HFFc6 (cell line): ENCODE data around the gene USP9Y. TPM values are rescaled to one million over a fixed set of nuclear protein-coding genes. Genes with fewer than 3 reads are reported as not detected.

ENCODE experiments used
- DNase-seq: peaks from one replicate; pipeline ENCODE4 v3.0.0-alpha.2; 2018
- H3K27ac Mint-ChIP-seq: 2 replicates; pipeline ENCODE4 v1.8.0; 2020; ENCODE audit warnings: mild to moderate bottlenecking, mixed read lengths
- H3K27me3 Mint-ChIP-seq: 2 replicates; pipeline ENCODE4 v1.8.0; 2021; ENCODE audit warnings: mild to moderate bottlenecking, moderate library complexity, mixed read lengths; ENCODE audit not compliant: insufficient read depth
- H3K36me3 Mint-ChIP-seq: 2 replicates; pipeline ENCODE4 v1.8.0; 2021; ENCODE audit warnings: low read depth, mixed read lengths
- H3K4me1 Mint-ChIP-seq: 2 replicates; pipeline ENCODE4 v1.8.0; 2020; ENCODE audit warnings: low read depth, mixed read lengths
- H3K4me3 Mint-ChIP-seq: 2 replicates; pipeline ENCODE4 v1.8.0; 2020; ENCODE audit warnings: mild to moderate bottlenecking, moderate library complexity, mixed read lengths
- H3K9me3 Mint-ChIP-seq: 2 replicates; pipeline ENCODE4 v1.8.0; 2020; ENCODE audit warnings: mild to moderate bottlenecking, mixed read lengths
- total RNA-seq, 6 experiments: library from RNA; stranded (reverse); fragmentation: NEBNext Ultra II Directional; extraction: Animal tissue kit (Norgen Biotek cat#: 25700); gene quantifications; 2 replicates in 1 of 6; 3 replicates in 5 of 6; pipeline ENCODE4 v1.2.3, GENCODE V29; 2021
- TF ChIP-seq, protein P1 (sequence below): fragments of 200-600 bp; sonication (generic); IDR thresholded peaks from 2 replicates; pipeline ENCODE4 v1.5.0; 2021; ENCODE audit warnings: antibody characterized with exemption, mild to moderate bottlenecking

Gene USP9Y
- total RNA-seq, 6 experiments from 2014 or later, result 16.7 to 21.1 (median 17.4) TPM

- peak overlapping the region; percentile 100 for H3K27ac Mint-ChIP-seq
- H3K9me3 Mint-ChIP-seq, result peaks cover 10% of the 10 kb centered on the region
- H3K36me3 Mint-ChIP-seq, result peaks cover 20% of the 10 kb centered on the region
- peaks cover 13% of the 10 kb centered on the region; the same call in 1 of the 2 replicates for H3K27me3 Mint-ChIP-seq
- H3K4me1 Mint-ChIP-seq, result peaks cover 22% of the 10 kb centered on the region
- TF ChIP-seq, protein P1, sequence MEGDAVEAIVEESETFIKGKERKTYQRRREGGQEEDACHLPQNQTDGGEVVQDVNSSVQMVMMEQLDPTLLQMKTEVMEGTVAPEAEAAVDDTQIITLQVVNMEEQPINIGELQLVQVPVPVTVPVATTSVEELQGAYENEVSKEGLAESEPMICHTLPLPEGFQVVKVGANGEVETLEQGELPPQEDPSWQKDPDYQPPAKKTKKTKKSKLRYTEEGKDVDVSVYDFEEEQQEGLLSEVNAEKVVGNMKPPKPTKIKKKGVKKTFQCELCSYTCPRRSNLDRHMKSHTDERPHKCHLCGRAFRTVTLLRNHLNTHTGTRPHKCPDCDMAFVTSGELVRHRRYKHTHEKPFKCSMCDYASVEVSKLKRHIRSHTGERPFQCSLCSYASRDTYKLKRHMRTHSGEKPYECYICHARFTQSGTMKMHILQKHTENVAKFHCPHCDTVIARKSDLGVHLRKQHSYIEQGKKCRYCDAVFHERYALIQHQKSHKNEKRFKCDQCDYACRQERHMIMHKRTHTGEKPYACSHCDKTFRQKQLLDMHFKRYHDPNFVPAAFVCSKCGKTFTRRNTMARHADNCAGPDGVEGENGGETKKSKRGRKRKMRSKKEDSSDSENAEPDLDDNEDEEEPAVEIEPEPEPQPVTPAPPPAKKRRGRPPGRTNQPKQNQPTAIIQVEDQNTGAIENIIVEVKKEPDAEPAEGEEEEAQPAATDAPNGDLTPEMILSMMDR, result no peak
- DNase-seq, result no peak
- H3K4me3 Mint-ChIP-seq, result peak overlapping the region; percentile 100
These were observed 204.9 kb downstream of the USP9Y start for GRCh38 chrY:12905895-12906294.

Other genes with a start within 250 kb of the USP9Y start
- gene DDX3Y, start 203.6 kb downstream of the USP9Y start, total RNA-seq, result 10 to 100 TPM; 50.2 to 83.0 (median 53.2) TPM